ENCODE data around the gene DPYD.

The DPYD gene

GRCh38 chr1:97186381-97186780 lies 734.5 kb downstream of the DPYD start:
- no peak for DNase-seq (ENCODE audit: low spot score)
- TF ChIP-seq CTCF (IDR thresholded peaks at IDR 0.05; ENCODE audit: borderline replicate concordance, control extremely low read depth, extremely low read depth, insufficient read depth, missing control alignments) = peak; percentile 4
- in situ Hi-C loops (cut with MboI; ENCODE audit: low sequenced_read_pairs, unreplicated experiment) = no loop called here

- TF ChIP-seq CTCF (IDR thresholded peaks at IDR 0.05; ENCODE audit: borderline replicate concordance, control extremely low read depth, extremely low read depth, insufficient read depth, missing control alignments) = no peak
- no peak for DNase-seq (ENCODE audit: low spot score)
- in situ Hi-C loops (cut with MboI; ENCODE audit: low sequenced_read_pairs, unreplicated experiment) = no loop called here
These were observed 746.7 kb downstream of the DPYD start for GRCh38 chr1:97174039-97174704.

- TF ChIP-seq CTCF (IDR thresholded peaks at IDR 0.05; ENCODE audit: borderline replicate concordance, control extremely low read depth, extremely low read depth, insufficient read depth, missing control alignments) = no peak
- DNase-seq (ENCODE audit: low spot score) = no peak
These were observed 750.5 kb downstream of the DPYD start for GRCh38 chr1:97170300-97170699.

GRCh38 chr1:97168056-97168455 lies 752.8 kb downstream of the DPYD start:
- no peak for TF ChIP-seq CTCF (IDR thresholded peaks at IDR 0.05; ENCODE audit: borderline replicate concordance, control extremely low read depth, extremely low read depth, insufficient read depth, missing control alignments)
- DNase-seq (ENCODE audit: low spot score) = no peak
- in situ Hi-C loops (cut with MboI; ENCODE audit: low sequenced_read_pairs, unreplicated experiment) = no loop called here

More at GRCh38 chr1:97170300-97170699, 750.5 kb downstream of the DPYD start:
- in situ Hi-C loops (cut with MboI; ENCODE audit: low sequenced_read_pairs, unreplicated experiment) = no loop called here

- in situ Hi-C loops (cut with MboI; ENCODE audit: low sequenced_read_pairs, unreplicated experiment) = no loop called here
- no peak for TF ChIP-seq CTCF (IDR thresholded peaks at IDR 0.05; ENCODE audit: borderline replicate concordance, control extremely low read depth, extremely low read depth, insufficient read depth, missing control alignments)
- no peak for DNase-seq (ENCODE audit: low spot score)
These were observed 753.6 kb downstream of the DPYD start for GRCh38 chr1:97167246-97167645.

- DNase-seq (ENCODE audit: low spot score) = no peak
- in situ Hi-C loops (cut with MboI; ENCODE audit: low sequenced_read_pairs, unreplicated experiment) = no loop called here
- TF ChIP-seq CTCF (IDR thresholded peaks at IDR 0.05; ENCODE audit: borderline replicate concordance, control extremely low read depth, extremely low read depth, insufficient read depth, missing control alignments) = no peak
These were observed 754.2 kb downstream of the DPYD start for GRCh38 chr1:97166626-97167025.
